Urinary bladder (tissue), 4 donors: ENCODE data around the gene DTNBP1. TPM values are rescaled to one million over a fixed set of nuclear protein-coding genes. Genes with fewer than 3 reads are reported as not detected.

ENCODE experiments used
- DNase-seq: peaks from one replicate; pipeline ENCODE4 v3.0.0-alpha.2; 2015; ENCODE audit errors: extremely low spot score
- H3K27ac ChIP-seq: one replicate; pipeline ENCODE4 v1.5.1; 2013; ENCODE audit warnings: low read depth, mild to moderate bottlenecking, moderate library complexity
- H3K36me3 ChIP-seq: one replicate; pipeline ENCODE4 v1.6.1; 2013; ENCODE audit warnings: mild to moderate bottlenecking, moderate library complexity; ENCODE audit not compliant: insufficient read depth
- H3K4me1 ChIP-seq: one replicate; pipeline ENCODE4 v1.6.1; 2013; ENCODE audit warnings: mild to moderate bottlenecking, moderate library complexity; ENCODE audit not compliant: insufficient read depth
- H3K4me3 ChIP-seq: one replicate; pipeline ENCODE4 v1.5.1; 2013; ENCODE audit warnings: low read depth, low read length
- WGBS: extraction: QIAGEN DNeasy Blood & Tissue Kit; methylation state at CpG from one replicate; pipeline ENCODE4 v1.1.7; 2013; 5-methylcytosine and 5-hydroxymethylcytosine counted together
- polyA plus RNA-seq: library from polyadenylated mRNA; stranded (reverse); fragments of 200-250 nt; gene quantifications from one replicate; pipeline ENCODE4 v1.2.3, GENCODE V29; 2013
- total RNA-seq: library from RNA; depleted of rRNA; stranded (reverse); fragments of >200 nt; gene quantifications from one replicate; pipeline ENCODE4 v1.2.3, GENCODE V29; 2014
- donor health status: healthy with polysubstance abuse.
- donor health status: healthy.

DTNBP1 gene
- total and polyA plus RNA-seq, 2 donors, result 5.0 to 23.3 TPM

DNA sequence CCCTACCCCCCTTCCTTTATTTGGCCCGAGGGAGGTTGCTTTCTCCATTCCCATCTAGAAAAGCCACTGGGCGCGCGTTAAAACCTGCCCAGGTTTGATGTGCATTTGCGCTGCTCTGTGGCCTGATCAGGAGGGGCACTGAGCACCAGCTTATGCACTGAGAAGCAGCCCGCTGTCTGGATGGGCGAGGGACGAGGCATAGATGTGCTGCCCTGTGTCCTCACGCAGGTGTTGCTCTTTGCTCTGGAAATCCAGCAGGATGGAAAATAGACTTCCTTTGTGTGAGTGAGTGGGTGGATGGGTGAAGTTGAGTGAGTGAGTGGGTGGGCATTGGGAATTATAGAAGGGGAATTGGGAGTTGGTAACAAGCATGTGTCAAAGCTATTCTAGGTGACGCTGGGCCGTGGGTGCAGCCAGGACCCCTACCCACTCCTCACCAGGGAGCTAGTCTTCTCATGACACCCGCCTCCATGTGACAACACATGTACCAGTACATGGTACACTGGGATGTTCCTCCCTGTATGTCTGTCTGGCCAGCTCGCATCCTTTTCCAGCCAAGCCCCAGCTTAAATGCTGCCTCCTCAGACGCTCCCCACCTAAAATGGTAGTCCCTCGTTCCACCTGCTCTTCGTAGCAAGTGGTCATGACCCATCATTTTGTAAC lies 162.6 kb downstream of the DTNBP1 start:
- H3K4me3 ChIP-seq, result no peak overlapping the region
- H3K27ac ChIP-seq, result no peak overlapping the region
- no peaks in the 10 kb centered on the region for H3K4me1 ChIP-seq
- DNase-seq, result no peak
- H3K36me3 ChIP-seq, result no peaks in the 10 kb centered on the region
- WGBS, result 96% methylated on average over 16 of the region's 16 CpGs

DNA sequence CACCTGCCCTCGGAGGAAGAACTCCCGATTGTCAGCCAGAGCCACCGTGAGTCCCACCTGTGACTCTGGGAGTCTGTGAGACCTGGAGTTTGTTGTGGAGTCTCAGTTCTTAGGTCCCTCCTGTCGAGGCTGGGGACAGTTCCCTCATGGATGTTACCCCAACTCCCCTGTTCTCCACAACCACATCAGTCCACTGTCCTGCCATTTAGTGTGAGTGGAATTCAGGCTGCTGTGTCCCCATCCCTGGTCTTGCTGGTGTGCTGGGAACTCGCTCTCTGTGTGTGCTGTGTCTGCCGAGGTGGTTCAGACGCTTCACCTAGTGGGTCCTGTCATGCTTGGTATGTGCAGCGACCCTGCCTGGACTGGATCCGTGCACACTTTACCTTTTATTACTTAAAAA lies 163.2 kb downstream of the DTNBP1 start:
- no peaks in the 10 kb centered on the region for H3K36me3 ChIP-seq
- 95% methylated on average over 9 of the region's 9 CpGs for WGBS
- H3K4me3 ChIP-seq, result no peak overlapping the region
- no peaks in the 10 kb centered on the region for H3K4me1 ChIP-seq
- no peak for DNase-seq
- H3K27ac ChIP-seq, result no peak overlapping the region

- no peaks in the 10 kb centered on the region for H3K4me1 ChIP-seq
- no peak overlapping the region for H3K27ac ChIP-seq
- H3K36me3 ChIP-seq, result no peaks in the 10 kb centered on the region
- WGBS, result 96% methylated on average over 12 of the region's 12 CpGs
- DNase-seq, result no peak
- no peak overlapping the region for H3K4me3 ChIP-seq
These were observed 163.7 kb downstream of the DTNBP1 start for GRCh38 chr6:15499125-15499524.

GRCh38 chr6:15498640-15499039 lies 164.2 kb downstream of the DTNBP1 start:
- Histone ChIP-seq H3K36me3 (no peaks in the 10 kb centered on the region), H3K4me3 (no peak overlapping the region), H3K4me1 (no peaks in the 10 kb centered on the region), H3K27ac (no peak overlapping the region)
- 93% methylated on average over 12 of the region's 12 CpGs for WGBS
- DNase-seq, result no peak

DNA sequence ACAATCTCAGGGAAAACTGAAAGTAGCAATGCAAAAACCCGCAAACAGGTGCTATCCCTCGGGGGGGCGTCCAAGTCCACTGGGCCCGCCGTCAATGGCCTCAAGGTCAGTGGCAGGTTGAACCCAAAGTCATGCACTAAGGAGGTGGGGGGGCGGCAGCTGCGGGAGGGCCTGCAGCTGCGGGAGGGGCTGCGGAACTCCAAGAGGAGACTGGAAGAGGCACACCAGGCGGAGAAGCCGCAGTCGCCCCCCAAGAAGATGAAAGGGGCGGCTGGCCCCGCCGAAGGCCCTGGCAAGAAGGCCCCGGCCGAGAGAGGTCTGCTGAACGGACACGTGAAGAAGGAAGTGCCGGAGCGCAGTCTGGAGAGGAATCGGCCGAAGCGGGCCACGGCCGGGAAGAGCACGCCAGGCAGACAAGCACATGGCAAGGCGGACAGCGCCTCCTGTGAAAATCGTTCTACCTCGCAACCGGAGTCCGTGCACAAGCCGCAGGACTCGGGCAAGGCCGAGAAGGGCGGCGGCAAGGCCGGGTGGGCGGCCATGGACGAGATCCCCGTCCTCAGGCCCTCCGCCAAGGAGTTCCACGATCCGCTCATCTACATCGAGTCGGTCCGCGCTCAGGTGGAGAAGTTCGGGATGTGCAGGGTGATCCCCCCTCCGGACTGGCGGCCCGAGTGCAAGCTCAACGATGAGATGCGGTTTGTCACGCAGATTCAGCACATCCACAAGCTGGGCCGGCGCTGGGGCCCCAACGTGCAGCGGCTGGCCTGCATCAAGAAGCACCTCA lies 166.3 kb downstream of the DTNBP1 start:
- no peaks in the 10 kb centered on the region for H3K4me1 ChIP-seq
- no peak overlapping the region for H3K4me3 ChIP-seq
- 98% methylated on average over 60 of the region's 60 CpGs for WGBS
- no peaks in the 10 kb centered on the region for H3K36me3 ChIP-seq
- no peak for DNase-seq
- no peak overlapping the region for H3K27ac ChIP-seq

DNA sequence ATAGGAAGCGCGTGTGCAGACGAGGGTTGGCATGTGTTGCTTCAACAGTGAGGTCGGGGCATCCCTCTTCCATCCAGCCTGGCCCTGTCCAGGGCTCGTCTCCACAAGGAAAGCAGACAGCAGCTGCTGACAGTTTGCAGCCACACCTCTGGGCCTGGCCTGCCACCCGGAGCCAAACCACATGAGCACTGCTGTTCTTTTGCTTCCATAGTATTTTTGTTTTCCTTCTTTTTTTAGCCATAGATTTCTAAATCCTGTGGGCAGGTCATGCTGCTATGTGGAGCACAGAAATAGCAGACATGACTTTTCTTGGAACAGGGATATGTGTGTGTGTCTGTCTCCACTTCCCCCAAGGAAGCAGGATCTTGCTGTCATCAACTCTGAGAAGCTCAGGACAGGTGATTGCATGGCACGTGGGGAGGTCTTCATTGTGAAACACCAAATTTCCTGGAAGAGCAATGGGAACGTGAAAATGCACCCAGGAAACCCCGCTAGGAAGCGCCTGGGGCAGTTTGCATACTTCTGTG lies 167.4 kb downstream of the DTNBP1 start:
- WGBS, result 70% methylated on average over 10 of the region's 10 CpGs
- H3K4me3 ChIP-seq, result no peak overlapping the region
- DNase-seq, result no peak
- H3K36me3 ChIP-seq, result no peaks in the 10 kb centered on the region
- no peak overlapping the region for H3K27ac ChIP-seq
- no peaks in the 10 kb centered on the region for H3K4me1 ChIP-seq

DNA sequence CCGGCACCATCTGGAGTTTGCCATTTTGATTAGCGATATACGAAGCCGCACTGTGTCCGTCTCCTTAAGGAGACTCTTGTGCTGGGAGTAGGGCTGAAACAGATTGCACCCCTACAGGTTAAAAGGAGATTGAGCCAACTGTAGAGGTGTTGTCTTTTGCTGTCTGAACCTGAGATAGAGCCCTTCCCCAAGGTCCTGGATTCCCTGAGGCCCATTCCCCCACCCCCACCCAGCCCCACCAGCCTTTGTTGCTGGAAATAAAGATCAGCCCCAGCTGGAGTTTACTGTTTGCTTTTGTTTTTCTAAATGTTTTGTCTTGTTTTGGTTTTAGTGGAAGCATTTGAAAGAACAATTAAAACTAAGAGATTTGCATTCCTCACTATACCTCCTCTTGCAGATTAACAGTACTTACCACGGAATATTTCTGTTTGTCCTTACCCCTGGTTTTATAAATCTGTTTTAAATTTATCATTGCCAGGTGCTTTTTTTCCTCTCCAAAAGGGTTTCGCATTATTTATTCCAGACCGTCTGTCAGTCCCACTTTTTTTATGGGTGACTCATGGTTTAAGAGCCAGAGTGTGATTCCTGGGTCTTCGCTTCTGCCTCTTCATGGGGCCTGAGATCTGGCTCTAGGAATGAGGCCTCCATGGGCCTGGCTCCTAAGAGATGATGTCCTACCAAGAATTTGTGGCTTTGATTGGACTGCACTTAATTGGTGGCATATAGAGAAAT lies 169.2 kb downstream of the DTNBP1 start:
- Histone ChIP-seq H3K4me1 (no peaks in the 10 kb centered on the region), H3K36me3 (no peaks in the 10 kb centered on the region), H3K27ac (no peak overlapping the region), H3K4me3 (no peak overlapping the region)
- no peak for DNase-seq
- 85% methylated on average over 9 of the region's 9 CpGs for WGBS

- Histone ChIP-seq H3K36me3 (no peaks in the 10 kb centered on the region), H3K4me3 (no peak overlapping the region), H3K27ac (no peak overlapping the region), H3K4me1 (no peaks in the 10 kb centered on the region)
- 86% methylated on average over 5 of the region's 5 CpGs for WGBS
- no peak for DNase-seq
These were observed 170.9 kb downstream of the DTNBP1 start for GRCh38 chr6:15491986-15492269.

DNA sequence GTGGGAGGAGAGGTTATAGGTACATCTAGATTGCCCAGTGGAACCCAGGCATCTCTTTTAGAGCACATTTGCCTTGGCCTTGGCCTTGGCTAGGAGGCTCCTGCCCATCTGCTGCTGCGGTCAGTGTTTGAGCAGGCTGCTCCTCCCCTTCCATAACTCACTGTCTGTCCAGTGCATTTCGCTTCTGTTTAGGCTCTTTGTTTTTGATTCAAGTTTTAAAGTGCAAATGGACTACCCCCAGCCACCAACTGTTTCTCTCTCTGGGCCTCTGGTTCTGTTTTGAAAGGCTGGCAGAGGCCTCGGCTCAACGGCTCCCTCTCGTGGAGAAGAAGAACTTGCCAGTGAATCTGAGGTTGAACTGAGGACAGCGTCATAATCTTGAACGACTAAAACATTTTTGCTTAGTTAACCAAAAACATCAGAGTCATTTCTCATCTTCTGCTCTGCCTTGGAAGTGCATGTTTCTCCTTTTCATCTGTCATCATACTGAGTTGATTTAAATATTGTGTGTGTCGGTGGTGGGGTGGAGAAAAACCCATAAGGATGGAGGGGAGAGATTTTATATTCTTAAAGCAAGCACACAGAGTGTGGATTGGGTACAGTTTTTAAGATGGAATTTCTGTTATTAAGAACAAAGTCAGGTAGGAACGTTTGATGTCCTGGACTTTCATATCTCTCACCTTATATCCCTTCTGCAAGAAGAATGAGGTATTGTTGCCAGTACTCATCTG lies 171.4 kb downstream of the DTNBP1 start:
- H3K36me3 ChIP-seq, result no peaks in the 10 kb centered on the region
- 19% methylated on average over 9 of the region's 9 CpGs for WGBS
- no peak overlapping the region for H3K27ac ChIP-seq
- no peaks in the 10 kb centered on the region for H3K4me1 ChIP-seq
- H3K4me3 ChIP-seq, result no peak overlapping the region
- no peak for DNase-seq

- H3K4me1 ChIP-seq, result no peaks in the 10 kb centered on the region
- DNase-seq, result no peak
- no peak overlapping the region for H3K27ac ChIP-seq
- H3K36me3 ChIP-seq, result no peaks in the 10 kb centered on the region
- WGBS, result 91% methylated on average over 11 of the region's 11 CpGs
- no peak overlapping the region for H3K4me3 ChIP-seq
These were observed 172.4 kb downstream of the DTNBP1 start for GRCh38 chr6:15490242-15491100.

- H3K4me3 ChIP-seq, result no peak overlapping the region
- DNase-seq, result no peak
- no peaks in the 10 kb centered on the region for H3K36me3 ChIP-seq
- H3K27ac ChIP-seq, result no peak overlapping the region
- no peaks in the 10 kb centered on the region for H3K4me1 ChIP-seq
- whole genome bisulfite sequencing, result 88% methylated on average over 14 of the region's 14 CpGs
These were observed 173.4 kb downstream of the DTNBP1 start for GRCh38 chr6:15489261-15489962.

DNA sequence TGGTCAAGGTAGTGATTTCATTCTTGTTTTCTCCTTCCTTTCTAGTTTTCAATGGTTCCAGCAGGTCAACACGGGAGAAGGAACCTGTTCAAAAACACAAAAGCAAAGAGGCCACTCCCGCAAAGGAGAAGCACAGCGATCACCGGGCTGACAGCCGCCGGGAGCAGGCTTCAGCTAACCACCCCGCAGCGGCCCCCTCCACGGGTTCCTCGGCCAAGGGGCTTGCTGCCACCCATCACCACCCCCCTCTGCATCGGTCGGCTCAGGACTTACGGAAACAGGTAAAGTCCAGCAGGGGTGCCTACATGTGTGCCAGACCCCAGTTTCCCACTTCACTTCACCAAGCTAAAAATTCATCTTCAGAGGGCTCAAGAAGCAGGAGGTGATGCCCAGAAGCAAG lies 175.6 kb downstream of the DTNBP1 start:
- H3K27ac ChIP-seq, result no peak overlapping the region
- no peaks in the 10 kb centered on the region for H3K36me3 ChIP-seq
- no peaks in the 10 kb centered on the region for H3K4me1 ChIP-seq
- DNase-seq, result no peak
- H3K4me3 ChIP-seq, result no peak overlapping the region
- WGBS, result 97% methylated on average over 13 of the region's 13 CpGs
